Endothelial cell of umbilical vein (primary cell): ENCODE data around the gene NUP58. TPM values are rescaled to one million over a fixed set of nuclear protein-coding genes. Genes with fewer than 3 reads are reported as not detected.

Experiments
- BruUV-seq: library from RNA; stranded (reverse); fragments of 400-500 nt; replicated peaks from 2 replicates; lab custom pipeline; 2021; lab: Mats Ljungman, UMichigan
- CTCF ChIA-PET: fragments of 300-600, 350-600 bp; sonication (Branson Sonifier 250); formaldehyde crosslinking; loops from one replicate; lab custom pipeline; 2021; ENCODE audit warnings: antibody characterized with exemption, inconsistent platforms; lab: Charles Lee
- POLR2A ChIA-PET: fragments of 300-600, 350-600 bp; sonication (Branson Sonifier 250); formaldehyde crosslinking; loops from one replicate; lab custom pipeline; 2021; ENCODE audit warnings: antibody characterized with exemption, inconsistent platforms; lab: Charles Lee
- DNase-seq: peaks from one replicate; pipeline ENCODE4 v3.0.0-alpha.2; 2011; ENCODE audit warnings: low read depth, low spot score
- FAIRE-seq: peaks from 2 replicates; lab custom pipeline; 2011; peaks lifted over from hg19 to GRCh38; lab: Jason Lieb, UNC
- H2AFZ ChIP-seq: 2 replicates; pipeline ENCODE4 v1.6.0; 2012; ENCODE audit warnings: low read depth, low read length, control low read depth, inconsistent platforms
- H3K27ac ChIP-seq: 2 replicates; pipeline ENCODE4 v1.5.1; 2011; ENCODE audit warnings: low read depth, mild to moderate bottlenecking, control low read depth, low read length, moderate library complexity; ENCODE audit not compliant: insufficient read depth
- H3K27me3 ChIP-seq, 2 experiments: 2 replicates each; pipeline versions ENCODE4 v1.6.0 to v1.6.1; 2011; ENCODE audit warnings: low read length in 2 of 2, mixed read lengths in 1 of 2; ENCODE audit not compliant: control insufficient read depth in 2 of 2, insufficient read depth in 2 of 2
- H3K36me3 ChIP-seq, 2 experiments: 2 replicates in 1 of 2; 3 replicates in 1 of 2; pipeline ENCODE4 v1.5.1; 2011; ENCODE audit warnings: low read length in 2 of 2, mild to moderate bottlenecking in 1 of 2, moderate library complexity in 1 of 2; ENCODE audit not compliant: control insufficient read depth in 2 of 2, insufficient read depth in 2 of 2; ENCODE audit errors: extremely low read depth in 1 of 2
- H3K4me1 ChIP-seq: 3 replicates; pipeline ENCODE4 v1.5.1; 2011; ENCODE audit warnings: mild to moderate bottlenecking, low read length; ENCODE audit not compliant: control insufficient read depth, insufficient read depth; ENCODE audit errors: extremely low read depth
- H3K4me2 ChIP-seq: 2 replicates; pipeline ENCODE4 v1.6.1; 2011; ENCODE audit warnings: low read length, control low read depth, mixed read lengths; ENCODE audit not compliant: insufficient read depth
- H3K4me3 ChIP-seq, 3 experiments: fragments of 200-600 bp in 1 of 3; sonication (generic), shearing (Covaris generic) in 1 of 3; replicated peaks in 1 of 3; 2 replicates each; pipeline ENCODE4 v1.5.1; 2011 to 2016; ENCODE audit warnings: control low read depth in 3 of 3, low read length in 3 of 3, mild to moderate bottlenecking in 2 of 3, inconsistent platforms in 1 of 3, low read depth in 1 of 3, moderate library complexity in 1 of 3; ENCODE audit not compliant: insufficient read depth in 1 of 3
- H3K79me2 ChIP-seq: 2 replicates; pipeline ENCODE4 v1.6.0; 2012; ENCODE audit warnings: low read length, inconsistent platforms; ENCODE audit not compliant: control insufficient read depth, insufficient read depth
- H3K9ac ChIP-seq: replicated peaks from 2 replicates; pipeline ENCODE3; 2011; ENCODE audit warnings: low read length, control low read depth; ENCODE audit not compliant: insufficient read depth; ENCODE audit errors: extremely low read depth
- H3K9me1 ChIP-seq: replicated peaks from 3 replicates; pipeline ENCODE4 v1.6.0; 2011; ENCODE audit warnings: mild to moderate bottlenecking, low read length; ENCODE audit not compliant: control insufficient read depth, insufficient read depth; ENCODE audit errors: extremely low read depth
- H3K9me3 ChIP-seq: replicated peaks from 2 replicates; pipeline ENCODE4 v1.5.1; 2012; ENCODE audit warnings: low read length, inconsistent platforms; ENCODE audit not compliant: control insufficient read depth, insufficient read depth
- H4K20me1 ChIP-seq: replicated peaks from 2 replicates; pipeline ENCODE3; 2011; ENCODE audit warnings: mild to moderate bottlenecking, low read length; ENCODE audit not compliant: control insufficient read depth, insufficient read depth; ENCODE audit errors: extremely low read depth
- EZH2 ChIP-seq: IDR thresholded peaks from 2 replicates; pipeline ENCODE4 v1.6.1; 2012; ENCODE audit warnings: borderline replicate concordance, low read depth, mild to moderate bottlenecking, moderate library complexity, low read length, inconsistent platforms; ENCODE audit not compliant: severe bottlenecking
- FOS ChIP-seq: IDR thresholded peaks from 2 replicates; pipeline ENCODE4 v1.6.1; 2011; ENCODE audit warnings: mild to moderate bottlenecking, low read length, moderate library complexity, borderline replicate concordance; ENCODE audit not compliant: insufficient read depth
- JUN ChIP-seq: IDR thresholded peaks from 2 replicates; pipeline ENCODE4 v1.6.1; 2011; ENCODE audit warnings: borderline replicate concordance, low read depth; ENCODE audit not compliant: insufficient read length, insufficient read depth
- MYC ChIP-seq: IDR thresholded peaks from one replicate; pipeline ENCODE4 v1.6.1; 2011; ENCODE audit warnings: mild to moderate bottlenecking, low read depth, low read length
- POLR2AphosphoS5 ChIP-seq: IDR thresholded peaks from 2 replicates; pipeline ENCODE4 v1.6.1; 2012; ENCODE audit warnings: low read depth, mild to moderate bottlenecking, control low read depth, low read length, moderate library complexity; ENCODE audit not compliant: insufficient read depth
- dilution Hi-C: fragments of 300-500 bp; cut with MboI; formaldehyde crosslinking; loops from one replicate; pipeline ENCODE4 v1.15.0; 2019; ENCODE audit warnings: low sequenced_read_pairs; ENCODE audit not compliant: extremely low pct_ligation_motif_present
- intact Hi-C: fragments of 100-400 bp; cut with micrococcal nuclease; formaldehyde crosslinking; loops from one replicate; pipeline ENCODE4 v1.10.0; 2022
- polyA plus RNA-seq, 4 experiments: library from polyadenylated mRNA; depleted of rRNA in 3 of 4; stranded (reverse) in 3 of 4; unstranded in 1 of 4; fragments of >200 nt; gene quantifications; 2 replicates each; pipeline versions ENCODE4 v1.2.1 to v1.2.3, GENCODE V29; 2011 to 2012; ENCODE audit warnings: missing spikeins in 1 of 4
- total RNA-seq: library from RNA; stranded (reverse); gene quantifications from 2 replicates; pipeline ENCODE4 v1.2.3, GENCODE V29; 2021
- TF ChIP-seq, protein P1 (sequence below), 2 donors: IDR thresholded peaks; 1 replicate in 1 of 2; 2 replicates in 1 of 2; pipeline ENCODE4 v1.5.1; 2011; ENCODE audit warnings: low read length in 2 of 2, mild to moderate bottlenecking in 2 of 2, moderate library complexity in 2 of 2, control low read depth in 1 of 2, inconsistent platforms in 1 of 2, low read depth in 1 of 2; ENCODE audit not compliant: insufficient read depth in 1 of 2; ENCODE audit errors: extremely low read depth in 1 of 2
- TF ChIP-seq, protein P2 (sequence below): IDR thresholded peaks from 2 replicates; pipeline ENCODE4 v1.6.1; 2011; ENCODE audit not compliant: insufficient read depth, insufficient read length

The NUP58 gene
- total and polyA plus RNA-seq, 2 donors (not counting 3 experiments of a cell fraction or from before 2014, with no cell fraction given): 28.5 to 49.6 TPM

- Histone ChIP-seq H3K4me1 (peaks cover 3% of the 10 kb centered on the region), H3K79me2 (no peaks in the 10 kb centered on the region), H3K36me3 (peaks cover 2 to 44% of the 10 kb centered on the region in 2 experiments), H3K9ac (peak overlapping the region; percentile 9), H3K4me3 (no peak overlapping the region), H4K20me1 (no peaks in the 10 kb centered on the region), H2AFZ (no peak overlapping the region), H3K27me3 (no peaks in the 10 kb centered on the region), H3K4me2 (no peak overlapping the region), H3K9me1 (no peaks in the 10 kb centered on the region), H3K9me3 (no peaks in the 10 kb centered on the region), H3K27ac (no peak overlapping the region)
- no TSS peak for BruUV-seq
- DNase-seq (peak; percentile 16), FAIRE-seq (no peak)
- CTCF ChIA-PET: no interaction called here
- TF ChIP-seq, protein P1, sequence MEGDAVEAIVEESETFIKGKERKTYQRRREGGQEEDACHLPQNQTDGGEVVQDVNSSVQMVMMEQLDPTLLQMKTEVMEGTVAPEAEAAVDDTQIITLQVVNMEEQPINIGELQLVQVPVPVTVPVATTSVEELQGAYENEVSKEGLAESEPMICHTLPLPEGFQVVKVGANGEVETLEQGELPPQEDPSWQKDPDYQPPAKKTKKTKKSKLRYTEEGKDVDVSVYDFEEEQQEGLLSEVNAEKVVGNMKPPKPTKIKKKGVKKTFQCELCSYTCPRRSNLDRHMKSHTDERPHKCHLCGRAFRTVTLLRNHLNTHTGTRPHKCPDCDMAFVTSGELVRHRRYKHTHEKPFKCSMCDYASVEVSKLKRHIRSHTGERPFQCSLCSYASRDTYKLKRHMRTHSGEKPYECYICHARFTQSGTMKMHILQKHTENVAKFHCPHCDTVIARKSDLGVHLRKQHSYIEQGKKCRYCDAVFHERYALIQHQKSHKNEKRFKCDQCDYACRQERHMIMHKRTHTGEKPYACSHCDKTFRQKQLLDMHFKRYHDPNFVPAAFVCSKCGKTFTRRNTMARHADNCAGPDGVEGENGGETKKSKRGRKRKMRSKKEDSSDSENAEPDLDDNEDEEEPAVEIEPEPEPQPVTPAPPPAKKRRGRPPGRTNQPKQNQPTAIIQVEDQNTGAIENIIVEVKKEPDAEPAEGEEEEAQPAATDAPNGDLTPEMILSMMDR (IDR thresholded peaks at IDR 0.05; ENCODE audit: extremely low read depth in 1 of 2, insufficient read depth in 1 of 2, low read depth in 1 of 2, low read length in 2 of 2): no peak
- TF ChIP-seq MYC: no peak
- no peak for TF ChIP-seq JUN
- TF ChIP-seq FOS: no peak
- dilution Hi-C loops: no loop called here
- POLR2A ChIA-PET: interaction anchor here (0.6 kb wide), 1 partner anchor 48 kb away, joined by 9 read pairs; no protein-coding TSS in a partner anchor
- intact Hi-C loops: no loop called here
Observed at GRCh38 chr13:25253702-25254101, 47.7 kb upstream of the NUP58 start.

DNA sequence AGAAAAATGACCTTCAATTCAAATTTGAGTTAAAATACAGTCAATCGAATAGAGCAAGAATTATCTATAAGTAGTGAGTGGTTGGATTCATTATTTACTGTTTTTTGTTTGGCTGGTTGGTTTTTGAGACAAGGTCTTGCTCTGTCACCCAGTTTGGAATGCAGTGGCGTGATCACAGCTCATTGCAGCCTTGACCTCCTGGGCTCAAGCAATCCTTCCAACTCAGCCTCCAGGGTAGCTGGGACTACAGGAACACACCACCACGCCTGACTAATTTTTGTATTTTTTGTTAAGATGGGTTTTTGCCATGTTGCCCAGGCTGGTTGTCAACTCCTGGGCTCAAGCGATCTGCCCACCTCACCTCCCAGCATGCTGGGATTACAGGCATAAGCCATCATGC, 39.2 kb upstream of the NUP58 start:
- dilution Hi-C loops (no loop called here), intact Hi-C loops (no loop called here)
- no peak overlapping the region for H3K27ac ChIP-seq
- BruUV-seq: no TSS peak
- H2AFZ ChIP-seq: no peak overlapping the region
- FAIRE-seq (no peak), DNase-seq (no peak)
- TF ChIP-seq EZH2: no peak
- no peak for TF ChIP-seq FOS
- no peak for TF ChIP-seq POLR2AphosphoS5
- no peak for TF ChIP-seq MYC
- TF ChIP-seq, protein P2, sequence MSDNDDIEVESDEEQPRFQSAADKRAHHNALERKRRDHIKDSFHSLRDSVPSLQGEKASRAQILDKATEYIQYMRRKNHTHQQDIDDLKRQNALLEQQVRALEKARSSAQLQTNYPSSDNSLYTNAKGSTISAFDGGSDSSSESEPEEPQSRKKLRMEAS: no peak
- no peaks in the 10 kb centered on the region for H3K9me1 ChIP-seq
- H3K79me2 ChIP-seq: no peaks in the 10 kb centered on the region
- no peaks in the 10 kb centered on the region for H3K4me1 ChIP-seq
- ChIA-PET CTCF (no interaction called here), POLR2A (no interaction called here)
- H3K36me3 ChIP-seq: peaks cover 7 to 15% of the 10 kb centered on the region in 2 experiments
- no peaks in the 10 kb centered on the region for H4K20me1 ChIP-seq
- H3K9me3 ChIP-seq: no peaks in the 10 kb centered on the region
- H3K27me3 ChIP-seq: no peaks in the 10 kb centered on the region
- no peak overlapping the region for H3K9ac ChIP-seq
- H3K4me3 ChIP-seq: no peak overlapping the region
- H3K4me2 ChIP-seq: no peak overlapping the region
